ENCODE results near the gene HAGHL. TPM values are rescaled to one million over a fixed set of nuclear protein-coding genes. Genes with fewer than 3 reads are reported as not detected.

The HAGHL gene
- total and polyA plus RNA-seq, 2 of the 8 experiments (the other 6 are each of a cell fraction or from before 2014, with no cell fraction given), result 26.6 to 26.9 TPM

DNA sequence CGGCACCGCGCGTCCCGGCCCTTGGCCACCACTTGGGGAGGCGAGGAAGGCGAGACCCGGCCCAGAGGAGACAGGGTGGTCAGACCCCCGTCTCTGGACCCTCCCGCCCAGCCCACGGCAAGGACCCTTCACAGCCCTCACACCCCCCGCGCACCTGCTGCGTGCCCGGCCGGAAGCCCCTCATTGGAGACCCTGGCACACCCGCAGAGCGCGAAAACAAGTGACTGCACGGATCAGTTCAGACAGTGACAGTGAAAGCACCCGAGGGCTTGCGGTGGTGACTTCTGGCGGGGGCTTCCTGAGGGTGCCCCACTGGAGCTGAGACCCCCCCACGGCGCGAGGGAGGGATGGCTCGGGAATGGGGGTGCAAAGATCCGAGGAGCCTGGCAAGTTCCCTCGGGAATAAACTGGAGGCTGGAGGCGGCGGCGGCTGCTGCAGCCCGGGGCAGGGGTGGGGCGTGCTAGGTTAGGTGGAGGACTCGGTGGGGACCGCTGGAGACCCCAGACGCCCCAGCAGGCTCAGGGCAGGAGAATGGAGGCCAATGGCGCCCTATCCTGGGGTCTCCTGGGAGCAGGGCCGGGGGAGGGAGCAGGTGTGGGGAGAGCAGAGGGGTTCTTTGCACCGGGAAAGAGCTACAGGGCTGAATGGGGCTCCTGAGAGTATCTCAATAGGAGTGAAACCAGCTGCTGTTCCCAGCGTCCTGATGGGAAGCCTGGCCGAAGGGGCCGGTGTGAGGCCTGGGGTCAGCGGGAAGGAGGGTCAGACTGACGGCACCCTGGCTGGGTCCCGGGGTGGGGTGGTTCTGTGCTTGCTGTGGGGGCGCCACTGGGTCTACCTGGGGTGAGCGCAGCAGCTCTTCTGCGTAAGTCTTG lies 20.5 kb upstream of the HAGHL start:
- 17% methylated on average over 29 of the region's 49 CpGs; no CpG with 5 or more reads in 1 of the 2 experiments for WGBS, 2 experiments (ENCODE audit: extremely low coverage in 1 of 2, insufficient coverage in 1 of 2, insufficient read length in 1 of 2, insufficient replicate concordance in 2 of 2, low coverage in 1 of 2, low lambda C conversion rate in 2 of 2, missing lambda C conversion rate in 1 of 2)
- DNase-seq (ENCODE audit: low read depth in 1 of 2, low spot score in 2 of 2), result peak in 1 of 2 experiments; percentile 71
- peak overlapping the region; percentile 66 to 92 for H3K4me2 ChIP-seq (ENCODE audit: insufficient read depth in 1 of 2, low read depth in 2 of 2, low read length in 2 of 2)
- H3K36me3 ChIP-seq (ENCODE audit: control insufficient read depth in 2 of 4, insufficient read depth in 4 of 4, low read length in 3 of 4), result no peaks in the 10 kb centered on the region
- H3K27me3 ChIP-seq (replicated peaks in 1 of 4; ENCODE audit: control insufficient read depth in 3 of 4, extremely low read depth in 1 of 4, insufficient read depth in 3 of 4, low read length in 3 of 4), result peaks cover 52 to 86% (median 72%) of the 10 kb centered on the region in 4 experiments
- H3K4me3 ChIP-seq (ENCODE audit: extremely low read depth in 1 of 4, insufficient read depth in 2 of 4, low read depth in 3 of 4, low read length in 4 of 4), result peak overlapping the region; percentile 34 to 69 (median 50)
- H2BK12ac ChIP-seq (ENCODE audit: low read depth, low read length), result no peak overlapping the region
- no peak overlapping the region for H2AFZ ChIP-seq (ENCODE audit: low read length)
- H3K4me1 ChIP-seq (replicated peaks in 1 of 4; ENCODE audit: control insufficient read depth in 3 of 4, insufficient read depth in 4 of 4, low read length in 3 of 4), result peaks cover 0 to 9% (median 5%) of the 10 kb centered on the region in 4 experiments; a peak in 4 of 7 replicates
- no peak overlapping the region for H3K4ac ChIP-seq (replicated peaks; ENCODE audit: insufficient read length, low read depth, low read length)
- no peak overlapping the region for H3K27ac ChIP-seq (ENCODE audit: low read depth, low read length)
- no peak overlapping the region for H2BK15ac ChIP-seq (ENCODE audit: low read length)
- FAIRE-seq, result no peak
- no peaks in the 10 kb centered on the region for H3K9me3 ChIP-seq (ENCODE audit: insufficient read depth in 2 of 2, low read depth in 1 of 2, low read length in 1 of 2)
- ChIA-PET POLR2A (ENCODE audit: partially characterized antibody) (interaction anchor here (0.7 to 20.9 kb wide), 11 partner anchors 10 to 795 kb away, joined by 3 to 353 read pairs (median 4); partner anchors contain the start of genes ANTKMT, CCDC78, CIAO3 and HAGHL), CTCF (ENCODE audit: partially characterized antibody) (interaction anchor here (0.8 to 33.4 kb wide), 9 partner anchors 9 to 351 kb away, joined by 3 to 977 read pairs (median 5); partner anchors contain the start of genes ANTKMT, CCDC78, CHTF18 and CIAO3)
- H3K79me2 ChIP-seq (ENCODE audit: control insufficient read depth in 1 of 2, insufficient read depth in 2 of 2, low read length in 2 of 2), result no peaks in the 10 kb centered on the region
- H4K20me1 ChIP-seq (replicated peaks in 1 of 2; ENCODE audit: control insufficient read depth in 1 of 2, insufficient read depth in 2 of 2, low read length in 2 of 2), result peaks cover 7 to 23% of the 10 kb centered on the region in 2 experiments
- H3K18ac ChIP-seq (ENCODE audit: extremely low read depth, low read length), result no peak overlapping the region
- no peak overlapping the region for H3K9ac ChIP-seq (replicated peaks in 1 of 4; ENCODE audit: extremely low read depth in 1 of 4, low read depth in 3 of 4, low read length in 3 of 4)
- H3K23ac ChIP-seq (ENCODE audit: insufficient read length), result no peak overlapping the region
- peak overlapping the region; percentile 85 for H4K8ac ChIP-seq (ENCODE audit: extremely low read depth, insufficient read depth, low read length)
- H2AK5ac ChIP-seq (ENCODE audit: low read depth, low read length), result no peak overlapping the region
- no peaks in the 10 kb centered on the region for H3K79me1 ChIP-seq (ENCODE audit: low read depth, low read length)
- H2BK20ac ChIP-seq (ENCODE audit: low read length), result no peak overlapping the region
- H4K5ac ChIP-seq (ENCODE audit: insufficient read length, low read depth, low read length), result no peak overlapping the region
- peaks cover 12% of the 10 kb centered on the region; the same call in 1 of the 2 replicates for H3K23me2 ChIP-seq (ENCODE audit: low read depth, low read length)
- TF ChIP-seq EZH2 (IDR thresholded peaks at IDR 0.05; ENCODE audit: low read depth, low read length, severe bottlenecking) (peak; percentile 57), YY1 (IDR thresholded peaks at IDR 0.05; ENCODE audit: low read depth, low read length) (peak; percentile 64; the same call in 1 of the 2 replicates), KDM1A (IDR thresholded peaks at IDR 0.05; ENCODE audit: borderline replicate concordance, low read length) (no peak), BRCA1 (IDR thresholded peaks at IDR 0.05; ENCODE audit: low read depth, low read length) (no peak), ASH2L (IDR thresholded peaks at IDR 0.05; ENCODE audit: low read length) (peak; percentile 39), SUZ12 (IDR thresholded peaks at IDR 0.05; ENCODE audit: low read length) (peak; percentile 35; the same call in 1 of the 2 replicates), POLR2A (IDR thresholded peaks at IDR 0.05; ENCODE audit: control extremely low read depth in 1 of 2, low read depth in 2 of 2, low read length in 2 of 2) (no peak), KDM4A (IDR thresholded peaks at IDR 0.05; ENCODE audit: low read depth, low read length, severe bottlenecking) (peak; percentile 32), SIN3A (conservative IDR thresholded peaks at IDR 0.05 in 1 of 2, IDR thresholded peaks at IDR 0.05 in 1 of 2; ENCODE audit: low read depth in 1 of 2, low read length in 2 of 2) (peak in 1 of 2 experiments; percentile 73; a peak in 1 of 4 replicates)
- no peak overlapping the region for H2BK120ac ChIP-seq (replicated peaks; ENCODE audit: low read depth, low read length)
- no peak overlapping the region for H3K56ac ChIP-seq (replicated peaks; ENCODE audit: insufficient read length, low read depth, low read length)
- no peak overlapping the region for H4K91ac ChIP-seq (replicated peaks; ENCODE audit: insufficient read length, low read length)
- no peak overlapping the region for H2BK5ac ChIP-seq (ENCODE audit: low read depth, low read length)
- H3K14ac ChIP-seq (ENCODE audit: insufficient read length), result no peak overlapping the region

Measured in H1 (cell line).